GM12872 (cell line): ENCODE results near the gene USP40.

Experiments
- TF ChIP-seq, protein P1 (sequence below): IDR thresholded peaks from 3 replicates; pipeline ENCODE4 v1.5.1; 2011; ENCODE audit warnings: low read depth, mild to moderate bottlenecking, low read length, moderate library complexity; ENCODE audit not compliant: insufficient read depth

Gene USP40

DNA sequence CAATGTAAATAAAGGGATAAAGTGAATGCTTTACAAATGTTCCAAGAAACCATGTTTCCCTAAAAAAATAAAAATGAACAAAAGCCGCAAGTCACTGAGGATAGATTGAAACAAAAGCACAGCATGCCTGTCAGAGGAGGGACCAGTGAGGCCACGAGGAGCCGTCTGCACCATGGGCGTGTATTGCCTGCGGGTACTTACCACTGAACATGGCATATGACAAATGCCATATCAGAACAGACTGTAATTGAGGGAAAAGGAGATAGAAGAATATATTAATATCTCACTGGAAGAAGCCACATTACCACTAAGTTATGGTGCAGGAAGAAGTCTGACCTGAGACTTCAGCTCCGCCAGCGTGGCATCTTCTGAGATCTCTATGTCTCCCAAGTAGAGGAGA lies 75.8 kb downstream of the USP40 start:
- TF ChIP-seq, protein P1, sequence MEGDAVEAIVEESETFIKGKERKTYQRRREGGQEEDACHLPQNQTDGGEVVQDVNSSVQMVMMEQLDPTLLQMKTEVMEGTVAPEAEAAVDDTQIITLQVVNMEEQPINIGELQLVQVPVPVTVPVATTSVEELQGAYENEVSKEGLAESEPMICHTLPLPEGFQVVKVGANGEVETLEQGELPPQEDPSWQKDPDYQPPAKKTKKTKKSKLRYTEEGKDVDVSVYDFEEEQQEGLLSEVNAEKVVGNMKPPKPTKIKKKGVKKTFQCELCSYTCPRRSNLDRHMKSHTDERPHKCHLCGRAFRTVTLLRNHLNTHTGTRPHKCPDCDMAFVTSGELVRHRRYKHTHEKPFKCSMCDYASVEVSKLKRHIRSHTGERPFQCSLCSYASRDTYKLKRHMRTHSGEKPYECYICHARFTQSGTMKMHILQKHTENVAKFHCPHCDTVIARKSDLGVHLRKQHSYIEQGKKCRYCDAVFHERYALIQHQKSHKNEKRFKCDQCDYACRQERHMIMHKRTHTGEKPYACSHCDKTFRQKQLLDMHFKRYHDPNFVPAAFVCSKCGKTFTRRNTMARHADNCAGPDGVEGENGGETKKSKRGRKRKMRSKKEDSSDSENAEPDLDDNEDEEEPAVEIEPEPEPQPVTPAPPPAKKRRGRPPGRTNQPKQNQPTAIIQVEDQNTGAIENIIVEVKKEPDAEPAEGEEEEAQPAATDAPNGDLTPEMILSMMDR: no peak

DNA sequence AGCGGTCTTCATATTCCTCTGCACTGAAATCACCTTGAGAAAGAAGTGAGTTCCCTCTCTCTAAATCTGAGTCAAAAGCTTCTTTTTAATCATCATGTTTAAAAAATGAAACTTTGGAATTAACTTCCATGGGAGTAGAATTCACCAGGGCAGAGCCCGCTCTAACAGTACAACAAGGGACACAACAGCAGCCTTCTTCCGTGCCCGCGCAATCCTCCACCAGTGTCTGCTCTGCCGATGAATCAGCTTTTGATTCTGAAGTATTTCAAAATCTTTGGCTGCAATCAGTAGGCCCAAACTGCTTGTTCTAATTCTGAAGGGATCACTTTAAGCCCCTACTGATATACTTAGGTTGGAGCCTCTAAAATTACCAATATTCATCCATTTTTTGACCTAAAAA lies 76.9 kb downstream of the USP40 start:
- TF ChIP-seq, protein P1: no peak

DNA sequence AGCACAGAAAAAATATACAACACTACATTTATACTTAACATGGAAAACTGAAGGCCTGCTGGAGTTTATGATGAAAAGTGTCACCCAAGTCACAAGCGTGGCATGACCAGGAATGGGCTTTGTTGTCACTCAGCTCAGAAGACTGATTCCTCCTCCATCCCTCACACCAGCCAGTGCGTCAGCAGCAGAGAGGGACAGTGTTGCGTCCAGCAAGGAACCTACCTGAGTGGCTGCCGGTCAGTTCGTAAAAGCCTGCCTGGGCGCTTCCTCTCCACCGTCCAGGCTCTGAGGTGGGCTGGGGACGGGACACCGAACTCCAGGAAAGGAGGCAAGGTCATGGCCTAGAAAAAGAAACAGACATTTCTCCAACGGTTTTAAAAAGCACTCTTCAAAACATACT lies 77.4 kb downstream of the USP40 start:
- TF ChIP-seq, protein P1: no peak

DNA sequence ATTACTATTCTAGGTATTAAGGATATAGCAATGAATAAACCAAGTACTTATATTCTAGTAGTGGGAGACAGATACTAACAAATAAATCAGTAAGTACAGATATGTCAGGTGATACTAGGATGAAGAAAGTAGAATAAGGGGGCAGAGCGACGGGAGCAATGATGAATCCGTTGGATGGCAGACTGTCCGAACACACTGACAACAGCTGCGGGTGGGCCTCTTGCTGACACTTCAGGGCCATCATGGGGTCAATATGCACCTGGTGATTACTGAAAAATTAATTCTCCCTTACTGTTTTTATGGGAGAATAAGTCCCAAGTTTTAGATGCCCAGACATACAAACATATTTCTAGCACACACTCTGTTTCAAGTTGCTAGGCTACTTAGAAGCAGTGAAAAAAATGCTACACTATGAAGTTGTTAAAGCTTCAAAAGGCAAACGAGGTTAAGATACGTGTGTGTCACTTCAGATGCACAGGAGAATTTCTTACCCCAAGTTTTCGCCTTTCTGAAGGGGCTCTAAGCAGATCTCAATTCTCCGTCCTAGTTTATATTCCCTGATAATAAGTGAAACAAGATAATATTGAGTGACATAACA lies 78.7 kb downstream of the USP40 start:
- TF ChIP-seq, protein P1: no peak

DNA sequence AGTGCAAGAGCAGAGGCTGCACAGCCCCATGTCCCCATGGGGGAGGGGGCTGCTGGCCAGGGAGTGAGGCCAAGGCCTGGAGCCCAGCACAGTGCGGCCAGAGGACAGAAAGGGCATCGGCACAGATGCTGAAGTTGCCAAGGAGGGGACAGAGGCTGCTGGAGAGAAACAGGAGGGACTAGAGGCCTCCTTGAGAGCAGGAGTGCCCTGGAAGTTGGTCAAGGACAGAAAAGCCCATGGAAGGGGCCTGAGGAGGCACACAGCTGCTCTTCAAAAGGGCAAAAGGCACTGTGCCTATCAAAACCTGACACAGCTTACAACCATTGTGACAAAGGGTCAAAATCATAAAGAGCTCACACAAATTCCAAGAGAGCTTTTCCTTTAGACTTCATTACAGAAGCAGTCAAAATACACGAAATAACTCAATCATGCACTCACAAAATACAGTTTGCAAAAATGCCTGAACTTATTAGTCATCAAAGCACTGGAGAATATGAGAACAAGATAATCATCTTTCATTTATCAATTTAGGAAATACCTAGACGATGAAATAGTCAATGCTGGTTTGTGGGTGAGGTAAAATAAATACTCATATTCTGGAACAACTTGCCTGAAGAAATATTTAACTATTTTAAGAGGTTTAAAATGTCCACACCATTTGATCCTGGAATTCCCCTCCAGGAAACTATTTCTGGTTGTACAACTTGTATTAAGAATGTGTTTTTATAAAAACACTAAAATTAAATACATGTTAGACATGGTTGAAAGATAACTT lies 79.6 kb downstream of the USP40 start:
- TF ChIP-seq, protein P1: no peak

DNA sequence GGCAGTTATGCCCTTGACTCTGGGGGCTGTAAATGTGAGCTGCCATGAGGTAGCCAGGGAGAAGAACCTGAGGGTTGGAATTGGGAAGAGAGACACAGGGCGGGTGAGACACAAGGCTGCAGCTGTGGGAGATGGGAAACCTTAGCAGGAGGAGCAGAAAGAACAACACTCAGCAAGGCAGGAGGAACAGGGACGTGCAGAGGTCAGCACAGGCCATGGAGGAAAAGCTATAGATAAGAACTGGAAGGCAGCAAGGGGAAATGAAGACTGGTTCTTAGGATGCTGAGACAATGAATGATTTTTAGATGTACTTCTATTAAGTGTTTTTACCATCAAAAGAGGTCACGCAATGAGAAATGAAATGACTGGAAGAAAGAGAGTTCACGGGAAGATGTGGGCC lies 80.2 kb downstream of the USP40 start:
- TF ChIP-seq, protein P1: no peak

DNA sequence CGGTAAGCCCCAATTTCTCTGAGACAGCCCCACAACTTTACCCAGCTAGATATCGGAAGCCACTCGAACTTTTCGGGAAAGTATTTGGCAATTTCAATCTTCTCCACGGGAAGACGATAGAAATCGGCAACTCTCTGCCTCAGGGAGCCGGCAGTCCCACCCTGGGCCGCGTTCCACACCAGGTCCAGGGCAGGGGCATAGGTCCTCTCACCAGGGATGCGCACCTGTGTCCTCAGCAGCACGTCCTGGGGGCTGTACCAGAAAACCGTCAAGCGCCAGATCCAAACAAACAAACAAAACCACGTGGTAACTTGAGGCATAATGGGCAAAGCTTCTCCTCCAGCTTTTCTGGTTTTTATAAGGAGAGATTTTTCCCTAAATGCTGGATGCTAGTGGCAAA lies 80.9 kb downstream of the USP40 start:
- TF ChIP-seq, protein P1: no peak
